Lung (tissue), 12 donors: ENCODE data around the gene RNF115. TPM values are rescaled to one million over a fixed set of nuclear protein-coding genes. Genes with fewer than 3 reads are reported as not detected.

ENCODE experiments used
- ATAC-seq: fragments of 200-7000 bp; cut with Tn5 transposase; one replicate; pipeline ENCODE4 v1.9.1; 2020; ENCODE audit warnings: moderate number of reproducible peaks; ENCODE audit not compliant: insufficient read depth, low FRiP score
- DNase-seq, 3 donors: peaks; one replicate each; pipeline ENCODE4 v3.0.0-alpha.2; 2013 to 2017
- H3K27ac ChIP-seq, 2 donors: one replicate each; pipeline ENCODE4 v1.5.1; 2013; ENCODE audit warnings: mild to moderate bottlenecking in 2 of 2, moderate library complexity in 2 of 2, control low read depth in 1 of 2, inconsistent platforms in 1 of 2, low read depth in 1 of 2, low read length in 1 of 2
- H3K27me3 ChIP-seq, 3 donors: one replicate each; pipeline ENCODE4 v1.5.1; 2013; ENCODE audit warnings: low read length in 2 of 3; ENCODE audit not compliant: control insufficient read depth in 3 of 3, insufficient read depth in 3 of 3
- H3K36me3 ChIP-seq, 4 donors: one replicate each; pipeline ENCODE4 v1.5.1; 2013; ENCODE audit warnings: low read length in 4 of 4, mild to moderate bottlenecking in 1 of 4, moderate library complexity in 1 of 4; ENCODE audit not compliant: control insufficient read depth in 4 of 4, insufficient read depth in 4 of 4
- H3K4me1 ChIP-seq, 5 donors: one replicate each; pipeline ENCODE4 v1.5.1; 2013; ENCODE audit warnings: low read length in 5 of 5, mild to moderate bottlenecking in 2 of 5, moderate library complexity in 1 of 5; ENCODE audit not compliant: control insufficient read depth in 5 of 5, insufficient read depth in 5 of 5
- H3K4me3 ChIP-seq: one replicate; pipeline ENCODE4 v1.5.1; 2013; ENCODE audit warnings: mild to moderate bottlenecking, control low read depth, moderate library complexity
- H3K9ac ChIP-seq, 2 donors: one replicate each; pipeline ENCODE4 v1.5.1; 2013; ENCODE audit warnings: low read length in 2 of 2, control low read depth in 1 of 2; ENCODE audit not compliant: insufficient read depth in 1 of 2
- H3K9me3 ChIP-seq, 4 donors: one replicate each; pipeline ENCODE4 v1.5.1; 2013; ENCODE audit warnings: low read length in 3 of 4, mild to moderate bottlenecking in 1 of 4, moderate library complexity in 1 of 4; ENCODE audit not compliant: control insufficient read depth in 4 of 4, insufficient read depth in 3 of 4
- CTCF ChIP-seq: IDR thresholded peaks from 2 replicates; pipeline ENCODE4 v1.5.1; 2012; ENCODE audit warnings: mild to moderate bottlenecking; ENCODE audit errors: control extremely low read depth, extremely low read depth
- WGBS, 2 donors: extraction: QIAGEN DNeasy Blood & Tissue Kit; methylation state at CpG; one replicate each; pipeline ENCODE4 v1.1.7; 2013; 5-methylcytosine and 5-hydroxymethylcytosine counted together
- polyA plus RNA-seq, 2 donors: library from polyadenylated mRNA; stranded (reverse); fragments of 200-250 nt; gene quantifications; one replicate each; pipeline ENCODE4 v1.2.1, GENCODE V29; 2013
- total RNA-seq, 2 donors: library from RNA; depleted of rRNA in 1 of 2; stranded (reverse); fragments of >200 nt in 1 of 2; gene quantifications; one replicate each; pipeline ENCODE4 v1.2.1, GENCODE V29; 2014 to 2021
- donor health status: control.
- donor health status: control.
- donor health status: Bipolar disorder and iron deficiency.
- donor health status: healthy.
- donor health status: DM: yes; HTN: yes; CAD: no.

RNF115 gene
- total and polyA plus RNA-seq, 4 donors = 4.4 to 21.6 (median 11.5) TPM

GRCh38 chr1:145804235-145805045, 19.5 kb downstream of the RNF115 start:
- Histone ChIP-seq H3K4me1 (peaks cover 0 to 11% (median 4%) of the 10 kb centered on the region in 5 donors), H3K27me3 (no peaks in the 10 kb centered on the region), H3K36me3 (no peaks in the 10 kb centered on the region), H3K9ac (no peak overlapping the region), H3K9me3 (no peaks in the 10 kb centered on the region), H3K4me3 (no peak overlapping the region), H3K27ac (no peak overlapping the region)
- WGBS, 2 donors = 37 to 63% methylated on average over 3 of the region's 3 CpGs
- TF ChIP-seq CTCF = no peak
- ATAC-seq (no peak), DNase-seq (no peak)

GRCh38 chr1:145799806-145800205, 24.1 kb downstream of the RNF115 start:
- no peak overlapping the region for H3K4me3 ChIP-seq
- TF ChIP-seq CTCF = no peak
- H3K27me3 ChIP-seq = no peaks in the 10 kb centered on the region
- H3K27ac ChIP-seq = no peak overlapping the region
- H3K4me1 ChIP-seq = peaks cover 0 to 11% (median 4%) of the 10 kb centered on the region in 5 donors
- no peak overlapping the region for H3K9ac ChIP-seq
- ATAC-seq (no peak), DNase-seq (peak in 1 of 3 donors; percentile 3)
- peaks cover 0 to 6% (median 1%) of the 10 kb centered on the region in 4 donors for H3K9me3 ChIP-seq
- no peaks in the 10 kb centered on the region for H3K36me3 ChIP-seq
- WGBS, 2 donors = 88% methylated on average over 2 of the region's 2 CpGs

GRCh38 chr1:145796753-145797152, 27.1 kb downstream of the RNF115 start:
- 12 to 21% methylated on average over 1 of the region's 1 CpG for WGBS, 2 donors
- no peak for DNase-seq
- H3K27ac ChIP-seq = no peak overlapping the region
- H3K27me3 ChIP-seq = no peaks in the 10 kb centered on the region
- ATAC-seq = no peak
- H3K4me1 ChIP-seq = peaks cover 0 to 7% (median 2%) of the 10 kb centered on the region in 5 donors
- TF ChIP-seq CTCF = no peak
- H3K4me3 ChIP-seq = no peak overlapping the region
- peaks cover 0 to 5% (median 2%) of the 10 kb centered on the region in 4 donors for H3K36me3 ChIP-seq
- H3K9ac ChIP-seq = no peak overlapping the region
- peaks cover 0 to 6% (median 1%) of the 10 kb centered on the region in 4 donors for H3K9me3 ChIP-seq
